ENCODE results near the gene PSD2.

The PSD2 gene

GRCh38 chr5:139751236-139751635, 44.4 kb upstream of the PSD2 start:
- no peak overlapping the region for H3K4me3 Mint-ChIP-seq
- no peaks in the 10 kb centered on the region for H3K36me3 Mint-ChIP-seq (ENCODE audit: low read depth)
- no peak overlapping the region for H3K27ac Mint-ChIP-seq
- no peak for DNase-seq
- no peaks in the 10 kb centered on the region for H3K9me3 Mint-ChIP-seq
- H3K27me3 Mint-ChIP-seq (ENCODE audit: low read depth, poor library complexity), result peaks cover 15% of the 10 kb centered on the region
- no peak for TF ChIP-seq CTCF (IDR thresholded peaks at IDR 0.05)
- peaks cover 81% of the 10 kb centered on the region for H3K4me1 Mint-ChIP-seq

GRCh38 chr5:139752506-139753473, 42.8 kb upstream of the PSD2 start:
- H3K36me3 Mint-ChIP-seq (ENCODE audit: low read depth), result no peaks in the 10 kb centered on the region
- DNase-seq, result no peak
- TF ChIP-seq CTCF (IDR thresholded peaks at IDR 0.05), result no peak
- H3K4me1 Mint-ChIP-seq, result peaks cover 90% of the 10 kb centered on the region
- H3K9me3 Mint-ChIP-seq, result no peaks in the 10 kb centered on the region
- H3K27ac Mint-ChIP-seq, result peak overlapping the region; percentile 39
- peaks cover 15% of the 10 kb centered on the region for H3K27me3 Mint-ChIP-seq (ENCODE audit: low read depth, poor library complexity)
- H3K4me3 Mint-ChIP-seq, result peak overlapping the region; percentile 8

- no peak for TF ChIP-seq CTCF (IDR thresholded peaks at IDR 0.05)
- Mint-ChIP-seq H3K4me1 (peaks cover 91% of the 10 kb centered on the region), H3K4me3 (peak overlapping the region; percentile 67), H3K27me3 (ENCODE audit: low read depth, poor library complexity) (peaks cover 5% of the 10 kb centered on the region), H3K9me3 (no peaks in the 10 kb centered on the region), H3K36me3 (ENCODE audit: low read depth) (no peaks in the 10 kb centered on the region), H3K27ac (peak overlapping the region; percentile 95)
- peak; percentile 80 for DNase-seq
Observed at GRCh38 chr5:139755892-139756671, 39.5 kb upstream of the PSD2 start.

- Mint-ChIP-seq H3K27me3 (ENCODE audit: low read depth, poor library complexity) (peaks cover 5% of the 10 kb centered on the region), H3K4me3 (no peak overlapping the region), H3K27ac (peak overlapping the region; percentile 95), H3K4me1 (peaks cover 89% of the 10 kb centered on the region), H3K36me3 (ENCODE audit: low read depth) (no peaks in the 10 kb centered on the region), H3K9me3 (no peaks in the 10 kb centered on the region)
- TF ChIP-seq CTCF (IDR thresholded peaks at IDR 0.05), result no peak
- DNase-seq, result no peak
Observed at GRCh38 chr5:139756971-139757370, 38.6 kb upstream of the PSD2 start.

GRCh38 chr5:139757727-139758509, 37.7 kb upstream of the PSD2 start:
- no peak for TF ChIP-seq CTCF (IDR thresholded peaks at IDR 0.05)
- peak overlapping the region; percentile 92 for H3K27ac Mint-ChIP-seq
- peaks cover 6% of the 10 kb centered on the region for H3K27me3 Mint-ChIP-seq (ENCODE audit: low read depth, poor library complexity)
- no peak for DNase-seq
- peaks cover 89% of the 10 kb centered on the region for H3K4me1 Mint-ChIP-seq
- H3K9me3 Mint-ChIP-seq, result no peaks in the 10 kb centered on the region
- H3K36me3 Mint-ChIP-seq (ENCODE audit: low read depth), result no peaks in the 10 kb centered on the region
- H3K4me3 Mint-ChIP-seq, result peak overlapping the region; percentile 38

Measured in nephron progenitor cell (in vitro differentiated cells).